Panc1 (cell line): Measurements from ENCODE around the gene KLK15. TPM values are rescaled to one million over a fixed set of nuclear protein-coding genes. Genes with fewer than 3 reads are reported as not detected.
A peak's percentile ranks its signal among the peaks of the same experiment; 100 is the strongest.

Experiments used
- ATAC-seq: fragments of 200-7000 bp; cut with Tn5 transposase; 2 replicates; pipeline ENCODE4 v1.9.1; 2020; ENCODE audit warnings: mild to moderate bottlenecking, moderate library complexity
- Bru-seq: library from RNA; stranded (reverse); fragments of 400-500 nt; gene quantifications from one replicate; lab custom pipeline; 2021; lab: Mats Ljungman, UMichigan
- BruChase-seq, 2 experiments: library from RNA; stranded (reverse); fragments of 400-500 nt; gene quantifications; one replicate each; lab custom pipeline; 2021; lab: Mats Ljungman, UMichigan
- BruUV-seq: library from RNA; stranded (reverse); fragments of 400-500 nt; replicated peaks from 2 replicates; lab custom pipeline; 2021; lab: Mats Ljungman, UMichigan
- CTCF ChIA-PET: fragments of 300-600 bp; sonication (Branson Sonifier 250); formaldehyde crosslinking; loops from one replicate; lab custom pipeline; 2022; ENCODE audit warnings: antibody characterized with exemption; lab: Charles Lee
- POLR2A ChIA-PET: fragments of 300-600 bp; sonication (Branson Sonifier 250); formaldehyde crosslinking; loops from one replicate; lab custom pipeline; 2022; ENCODE audit warnings: antibody characterized with exemption; lab: Charles Lee
- DNase-seq: peaks from one replicate; pipeline ENCODE4 v3.0.0-alpha.2; 2010; ENCODE audit warnings: low read depth, low spot score
- H3K27ac ChIP-seq: 2 replicates; pipeline ENCODE4 v1.5.1; 2011; ENCODE audit warnings: mild to moderate bottlenecking, low read length, inconsistent platforms
- H3K27me3 ChIP-seq: fragments of 200-500 bp; sonication (Bioruptor generic); 2 replicates; pipeline ENCODE4 v1.6.0; 2014; ENCODE audit warnings: low read length, inconsistent platforms; ENCODE audit not compliant: control insufficient read depth, insufficient read depth
- H3K36me3 ChIP-seq: fragments of 200-500 bp; sonication (Bioruptor generic); 2 replicates; pipeline ENCODE4 v1.5.1; 2014; ENCODE audit warnings: inconsistent platforms, mild to moderate bottlenecking, low read length, moderate library complexity; ENCODE audit not compliant: control insufficient read depth, insufficient read depth
- H3K4me1 ChIP-seq: 2 replicates; pipeline ENCODE4 v1.5.1; 2011; ENCODE audit warnings: inconsistent platforms, mild to moderate bottlenecking, low read length, moderate library complexity; ENCODE audit not compliant: control insufficient read depth, insufficient read depth
- H3K4me3 ChIP-seq, 2 experiments: 2 replicates each; pipeline ENCODE4 v1.5.1; 2011 to 2012; ENCODE audit warnings: low read depth in 2 of 2, low read length in 2 of 2, mild to moderate bottlenecking in 2 of 2, inconsistent platforms in 1 of 2, moderate library complexity in 1 of 2
- H3K9me3 ChIP-seq: fragments of 200-500 bp; sonication (Bioruptor generic); 2 replicates; pipeline ENCODE4 v1.5.1; 2014; ENCODE audit warnings: low read depth, mild to moderate bottlenecking, inconsistent platforms, low read length, moderate library complexity; ENCODE audit not compliant: control insufficient read depth, insufficient read depth
- POLR2AphosphoS5 ChIP-seq: IDR thresholded peaks from 2 replicates; pipeline ENCODE4 v1.6.1; 2012; ENCODE audit warnings: mild to moderate bottlenecking, low read depth, low read length, moderate library complexity
- SIN3A ChIP-seq: IDR thresholded peaks from 2 replicates; pipeline ENCODE4 v1.6.1; 2012; ENCODE audit warnings: low read depth, mild to moderate bottlenecking, low read length, moderate library complexity, borderline replicate concordance; ENCODE audit not compliant: insufficient read depth
- TCF7L2 ChIP-seq: IDR thresholded peaks from 2 replicates; pipeline ENCODE4 v1.6.1; 2011; ENCODE audit warnings: mild to moderate bottlenecking, low read depth, low read length, inconsistent platforms
- in situ Hi-C: cut with HindIII; loops from 2 replicates; pipeline ENCODE4 v1.10.0; 2016; ENCODE audit warnings: low sequenced_read_pairs, low pct_unique_long_range_greater_than_20kb
- intact Hi-C: fragments of 100-400 bp; cut with micrococcal nuclease; formaldehyde crosslinking; loops from one replicate; pipeline ENCODE4 v1.10.0; 2022; ENCODE audit not compliant: unreplicated experiment
- long read RNA-seq: library from polyadenylated mRNA; unstranded; transcript quantifications from one replicate; pipeline ENCODE4 v2.0.0, GENCODE V29; 2021; ENCODE audit not compliant: unreplicated experiment
- polyA plus RNA-seq: library from polyadenylated mRNA; unstranded; fragments of >200 nt; gene quantifications from one replicate; pipeline ENCODE4 v1.2.1, GENCODE V29; 2012; ENCODE audit warnings: missing spikeins; ENCODE audit not compliant: insufficient read length
- total RNA-seq: library from RNA; stranded (reverse); gene quantifications from one replicate; pipeline ENCODE4 v1.2.1, GENCODE V29; 2021; ENCODE audit not compliant: unreplicated experiment
- TF ChIP-seq, protein P1 (sequence below), 2 experiments: IDR thresholded peaks; 2 replicates each; pipeline ENCODE4 v1.6.1; 2011 to 2012; ENCODE audit warnings: low read depth in 2 of 2, control low read depth in 1 of 2, low read length in 1 of 2, mild to moderate bottlenecking in 1 of 2, moderate library complexity in 1 of 2; ENCODE audit not compliant: insufficient read depth in 1 of 2
- TF ChIP-seq, protein P2 (sequence below): fragments of 450-650 bp; IDR thresholded peaks from 2 replicates; pipeline ENCODE4 v1.5.1; 2017; ENCODE audit warnings: mild to moderate bottlenecking

Gene KLK15, protein sequence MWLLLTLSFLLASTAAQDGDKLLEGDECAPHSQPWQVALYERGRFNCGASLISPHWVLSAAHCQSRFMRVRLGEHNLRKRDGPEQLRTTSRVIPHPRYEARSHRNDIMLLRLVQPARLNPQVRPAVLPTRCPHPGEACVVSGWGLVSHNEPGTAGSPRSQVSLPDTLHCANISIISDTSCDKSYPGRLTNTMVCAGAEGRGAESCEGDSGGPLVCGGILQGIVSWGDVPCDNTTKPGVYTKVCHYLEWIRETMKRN
- total RNA-seq (not detected), Bru-seq, nascent RNA (percentile 16 among the genes with signal in this experiment), BruChase-seq, experiment 1, labeled RNA remaining after a 2-hour chase (not detected), BruChase-seq, experiment 2, labeled RNA remaining after a 6-hour chase (percentile 7 among the genes with signal in this experiment)
- polyA plus RNA-seq = not detected
- long read RNA-seq = 0 reads

DNA sequence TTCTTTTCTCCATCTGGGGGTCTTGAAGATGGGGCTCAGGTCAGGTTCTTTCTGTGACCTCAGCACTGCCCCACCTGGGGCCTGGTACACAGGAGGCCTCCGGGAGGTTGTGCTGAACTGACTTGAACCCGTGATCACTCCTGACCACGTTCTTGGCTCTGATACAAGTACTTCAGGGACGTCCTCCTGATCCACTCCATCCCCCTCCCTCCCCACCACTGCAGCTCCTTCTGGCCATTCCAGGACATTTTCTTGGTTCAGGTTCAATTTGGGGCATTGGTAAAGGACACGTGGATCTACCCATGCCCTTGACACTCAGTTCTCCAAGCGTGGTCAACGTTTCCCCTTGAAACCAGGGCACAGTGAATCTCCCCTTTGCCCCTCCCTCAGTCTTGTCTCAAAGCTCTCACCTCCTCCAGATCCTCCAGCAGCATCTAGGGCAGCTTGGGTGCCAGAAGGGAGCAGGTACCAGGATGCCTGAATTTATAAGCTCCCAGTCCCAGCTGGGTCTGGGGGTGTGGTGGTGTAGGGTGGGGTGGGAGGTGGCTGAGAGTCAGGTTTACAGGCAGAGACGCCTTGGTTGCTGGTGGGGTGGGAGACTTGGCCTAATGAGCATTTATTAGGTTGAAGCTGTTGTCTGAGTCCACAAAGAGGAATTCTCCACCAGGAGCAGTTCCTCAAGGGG, at the start of gene KLK15:
Gene KLK15 (minus strand): TSS at position 458 of the 685 bp plus-strand sequence. CDS start 2,082 bp downstream, outside the sequence.
- DNase-seq (no peak), ATAC-seq (no peak)
- no peak within 1 kb of the TSS for H3K4me3 ChIP-seq
- no peaks in the 10 kb centered on the region for H3K9me3 ChIP-seq
- no peak within 1 kb of the TSS for H3K27ac ChIP-seq
- POLR2A ChIA-PET = no interaction called here
- no peaks in the 10 kb centered on the region for H3K4me1 ChIP-seq
- CTCF ChIA-PET = no interaction called here
- H3K36me3 ChIP-seq = no peaks in the 10 kb centered on the region
- in situ Hi-C loops (no loop called here), intact Hi-C loops (no loop called here)
- BruUV-seq = no TSS peak
- TF ChIP-seq, protein P1, sequence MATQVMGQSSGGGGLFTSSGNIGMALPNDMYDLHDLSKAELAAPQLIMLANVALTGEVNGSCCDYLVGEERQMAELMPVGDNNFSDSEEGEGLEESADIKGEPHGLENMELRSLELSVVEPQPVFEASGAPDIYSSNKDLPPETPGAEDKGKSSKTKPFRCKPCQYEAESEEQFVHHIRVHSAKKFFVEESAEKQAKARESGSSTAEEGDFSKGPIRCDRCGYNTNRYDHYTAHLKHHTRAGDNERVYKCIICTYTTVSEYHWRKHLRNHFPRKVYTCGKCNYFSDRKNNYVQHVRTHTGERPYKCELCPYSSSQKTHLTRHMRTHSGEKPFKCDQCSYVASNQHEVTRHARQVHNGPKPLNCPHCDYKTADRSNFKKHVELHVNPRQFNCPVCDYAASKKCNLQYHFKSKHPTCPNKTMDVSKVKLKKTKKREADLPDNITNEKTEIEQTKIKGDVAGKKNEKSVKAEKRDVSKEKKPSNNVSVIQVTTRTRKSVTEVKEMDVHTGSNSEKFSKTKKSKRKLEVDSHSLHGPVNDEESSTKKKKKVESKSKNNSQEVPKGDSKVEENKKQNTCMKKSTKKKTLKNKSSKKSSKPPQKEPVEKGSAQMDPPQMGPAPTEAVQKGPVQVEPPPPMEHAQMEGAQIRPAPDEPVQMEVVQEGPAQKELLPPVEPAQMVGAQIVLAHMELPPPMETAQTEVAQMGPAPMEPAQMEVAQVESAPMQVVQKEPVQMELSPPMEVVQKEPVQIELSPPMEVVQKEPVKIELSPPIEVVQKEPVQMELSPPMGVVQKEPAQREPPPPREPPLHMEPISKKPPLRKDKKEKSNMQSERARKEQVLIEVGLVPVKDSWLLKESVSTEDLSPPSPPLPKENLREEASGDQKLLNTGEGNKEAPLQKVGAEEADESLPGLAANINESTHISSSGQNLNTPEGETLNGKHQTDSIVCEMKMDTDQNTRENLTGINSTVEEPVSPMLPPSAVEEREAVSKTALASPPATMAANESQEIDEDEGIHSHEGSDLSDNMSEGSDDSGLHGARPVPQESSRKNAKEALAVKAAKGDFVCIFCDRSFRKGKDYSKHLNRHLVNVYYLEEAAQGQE (IDR thresholded peaks at IDR 0.05; ENCODE audit: insufficient read depth in 1 of 2, low read depth in 2 of 2, low read length in 1 of 2) = no peak
- no peak for TF ChIP-seq SIN3A
- TF ChIP-seq, protein P2, sequence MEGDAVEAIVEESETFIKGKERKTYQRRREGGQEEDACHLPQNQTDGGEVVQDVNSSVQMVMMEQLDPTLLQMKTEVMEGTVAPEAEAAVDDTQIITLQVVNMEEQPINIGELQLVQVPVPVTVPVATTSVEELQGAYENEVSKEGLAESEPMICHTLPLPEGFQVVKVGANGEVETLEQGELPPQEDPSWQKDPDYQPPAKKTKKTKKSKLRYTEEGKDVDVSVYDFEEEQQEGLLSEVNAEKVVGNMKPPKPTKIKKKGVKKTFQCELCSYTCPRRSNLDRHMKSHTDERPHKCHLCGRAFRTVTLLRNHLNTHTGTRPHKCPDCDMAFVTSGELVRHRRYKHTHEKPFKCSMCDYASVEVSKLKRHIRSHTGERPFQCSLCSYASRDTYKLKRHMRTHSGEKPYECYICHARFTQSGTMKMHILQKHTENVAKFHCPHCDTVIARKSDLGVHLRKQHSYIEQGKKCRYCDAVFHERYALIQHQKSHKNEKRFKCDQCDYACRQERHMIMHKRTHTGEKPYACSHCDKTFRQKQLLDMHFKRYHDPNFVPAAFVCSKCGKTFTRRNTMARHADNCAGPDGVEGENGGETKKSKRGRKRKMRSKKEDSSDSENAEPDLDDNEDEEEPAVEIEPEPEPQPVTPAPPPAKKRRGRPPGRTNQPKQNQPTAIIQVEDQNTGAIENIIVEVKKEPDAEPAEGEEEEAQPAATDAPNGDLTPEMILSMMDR = no peak
- no peak for TF ChIP-seq TCF7L2
- no peak for TF ChIP-seq POLR2AphosphoS5
- no peaks in the 10 kb centered on the region for H3K27me3 ChIP-seq

DNA sequence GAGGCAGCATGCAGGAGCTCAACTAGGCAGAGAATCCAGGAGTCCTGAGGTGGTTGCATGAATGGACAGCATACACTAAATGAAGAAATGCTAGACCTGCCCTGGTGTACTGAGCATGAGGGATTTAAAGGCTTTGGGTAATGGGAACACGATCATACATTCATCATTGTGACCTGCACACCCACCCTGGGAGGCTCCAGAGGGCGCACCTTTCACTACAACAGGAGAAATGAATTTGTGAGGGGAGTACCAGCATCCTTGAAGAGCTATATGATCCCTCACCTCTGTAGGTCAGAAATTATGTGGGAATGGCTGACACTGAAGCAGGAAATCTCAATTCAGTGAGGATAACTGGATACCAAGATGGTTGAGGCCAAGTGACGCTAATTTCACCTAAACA, 48.8 kb upstream of the KLK15 start:
- POLR2A ChIA-PET = no interaction called here
- intact Hi-C loops = no loop called here

More for the DNA sequence above, 48.8 kb upstream of the KLK15 start:
- no peaks in the 10 kb centered on the region for H3K4me1 ChIP-seq
- no TSS peak for BruUV-seq
- peaks cover 8% of the 10 kb centered on the region; the same call in 1 of the 2 replicates for H3K27me3 ChIP-seq
- CTCF ChIA-PET = no interaction called here
- no peak for TF ChIP-seq TCF7L2
- TF ChIP-seq, protein P2 = peak; percentile 15; the same call in 1 of the 2 replicates
- in situ Hi-C loops = no loop called here
- DNase-seq (no peak), ATAC-seq (no peak)
- no peak overlapping the region for H3K4me3 ChIP-seq
- no peak overlapping the region for H3K27ac ChIP-seq
- no peaks in the 10 kb centered on the region for H3K36me3 ChIP-seq
- H3K9me3 ChIP-seq = no peaks in the 10 kb centered on the region
